Measurements from ENCODE around the gene SLC24A3. TPM values are rescaled to one million over a fixed set of nuclear protein-coding genes. Genes with fewer than 3 reads are reported as not detected.
A peak's percentile ranks its signal among the peaks of the same experiment; 100 is the strongest.

Gene SLC24A3
- total and polyA plus RNA-seq, 2 of the 13 experiments (the other 11 are each of a cell fraction or from before 2014, with no cell fraction given): not detected

DNA sequence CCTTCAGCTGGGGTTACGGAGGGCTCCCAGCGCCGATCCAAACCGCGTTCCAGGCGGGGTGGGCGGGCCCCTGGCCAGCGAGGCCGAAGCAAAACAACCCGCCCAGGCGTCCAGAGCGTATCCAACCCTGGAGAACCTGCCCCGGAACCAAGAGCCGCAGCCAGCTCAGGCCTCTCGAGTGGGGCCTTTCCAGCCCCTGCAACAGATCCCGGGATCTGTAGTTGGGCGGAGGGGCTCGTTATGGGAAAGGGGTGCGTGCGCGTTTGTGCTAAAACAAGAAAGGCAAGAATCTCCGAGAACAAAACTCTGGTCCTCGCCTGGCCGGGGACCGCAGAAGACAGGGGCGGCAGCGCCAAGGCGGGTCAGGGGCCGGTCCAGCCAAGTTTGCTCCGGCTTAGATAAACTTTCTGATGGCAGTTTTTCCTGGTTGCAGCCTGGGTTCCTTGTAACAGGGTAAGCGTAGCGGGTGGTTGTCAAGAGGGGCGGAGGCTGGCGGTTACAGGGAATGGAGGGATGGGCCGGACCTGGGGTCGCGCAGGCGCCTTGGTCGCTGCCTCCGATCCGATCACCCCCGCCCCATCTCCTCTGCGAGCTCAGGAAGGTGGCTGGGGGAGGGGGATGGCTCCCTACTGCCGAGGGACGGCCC lies 545.2 kb downstream of the SLC24A3 start (continued):
- no peak for TF ChIP-seq CEBPG (CRISPR knock-in tag; IDR thresholded peaks at IDR 0.05)
- no peak for TF ChIP-seq GTF3A (CRISPR knock-in tag; conservative IDR thresholded peaks at IDR 0.05)
- TF ChIP-seq AGO2 (optimal IDR thresholded peaks at IDR 0.05; ENCODE audit: low read depth, low read length): peak; percentile 63
- TF ChIP-seq ZFP37 (CRISPR knock-in tag; IDR thresholded peaks at IDR 0.05; ENCODE audit: borderline replicate concordance): no peak; the same call in 1 of the 2 replicates
- no peak for TF ChIP-seq KDM6A (CRISPR knock-in tag; IDR thresholded peaks at IDR 0.05; ENCODE audit: low read depth)
- no peak; the same call in 1 of the 2 replicates for TF ChIP-seq IRX3 (CRISPR knock-in tag; IDR thresholded peaks at IDR 0.05; ENCODE audit: borderline replicate concordance, low read depth)
- TF ChIP-seq ZNF616 (CRISPR knock-in tag; IDR thresholded peaks at IDR 0.05; ENCODE audit: low read depth): peak; percentile 23; the same call in 1 of the 2 replicates
- TF ChIP-seq PHB2 (IDR thresholded peaks at IDR 0.05; ENCODE audit: partially characterized antibody): no peak
- TF ChIP-seq ZNF276 (CRISPR knock-in tag; IDR thresholded peaks at IDR 0.05; ENCODE audit: low read depth): no peak
- TF ChIP-seq, protein P1, sequence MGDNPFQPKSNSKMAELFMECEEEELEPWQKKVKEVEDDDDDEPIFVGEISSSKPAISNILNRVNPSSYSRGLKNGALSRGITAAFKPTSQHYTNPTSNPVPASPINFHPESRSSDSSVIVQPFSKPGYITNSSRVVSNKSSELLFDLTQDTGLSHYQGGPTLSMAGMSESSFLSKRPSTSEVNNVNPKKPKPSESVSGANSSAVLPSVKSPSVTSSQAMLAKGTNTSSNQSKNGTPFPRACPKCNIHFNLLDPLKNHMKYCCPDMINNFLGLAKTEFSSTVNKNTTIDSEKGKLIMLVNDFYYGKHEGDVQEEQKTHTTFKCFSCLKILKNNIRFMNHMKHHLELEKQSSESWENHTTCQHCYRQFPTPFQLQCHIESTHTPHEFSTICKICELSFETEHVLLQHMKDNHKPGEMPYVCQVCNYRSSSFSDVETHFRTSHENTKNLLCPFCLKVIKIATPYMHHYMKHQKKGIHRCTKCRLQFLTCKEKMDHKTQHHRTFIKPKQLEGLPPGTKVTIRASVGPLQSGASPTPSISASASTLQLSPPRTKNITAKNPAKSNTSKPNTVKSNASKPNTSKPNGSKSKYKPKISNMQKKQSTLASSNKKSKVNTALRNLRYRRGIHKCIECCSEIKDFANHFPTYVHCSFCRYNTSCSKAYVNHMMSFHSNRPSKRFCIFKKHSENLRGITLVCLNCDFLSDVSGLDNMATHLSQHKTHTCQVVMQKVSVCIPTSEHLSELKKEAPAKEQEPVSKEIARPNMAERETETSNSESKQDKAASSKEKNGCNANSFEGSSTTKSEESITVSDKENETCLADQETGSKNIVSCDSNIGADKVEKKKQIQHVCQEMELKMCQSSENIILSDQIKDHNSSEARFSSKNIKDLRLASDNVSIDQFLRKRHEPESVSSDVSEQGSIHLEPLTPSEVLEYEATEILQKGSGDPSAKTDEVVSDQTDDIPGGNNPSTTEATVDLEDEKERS (CRISPR knock-in tag; IDR thresholded peaks at IDR 0.05): peak; percentile 64
- TF ChIP-seq CENPT (CRISPR knock-in tag; IDR thresholded peaks at IDR 0.05; ENCODE audit: low read depth): no peak; the same call in 1 of the 2 replicates
- no peak; the same call in 1 of the 2 replicates for TF ChIP-seq GATA4 (IDR thresholded peaks at IDR 0.05; ENCODE audit: borderline replicate concordance, low read depth)
- TF ChIP-seq MIER3 (CRISPR knock-in tag; IDR thresholded peaks at IDR 0.05; ENCODE audit: borderline replicate concordance): no peak
- TF ChIP-seq, protein P2, sequence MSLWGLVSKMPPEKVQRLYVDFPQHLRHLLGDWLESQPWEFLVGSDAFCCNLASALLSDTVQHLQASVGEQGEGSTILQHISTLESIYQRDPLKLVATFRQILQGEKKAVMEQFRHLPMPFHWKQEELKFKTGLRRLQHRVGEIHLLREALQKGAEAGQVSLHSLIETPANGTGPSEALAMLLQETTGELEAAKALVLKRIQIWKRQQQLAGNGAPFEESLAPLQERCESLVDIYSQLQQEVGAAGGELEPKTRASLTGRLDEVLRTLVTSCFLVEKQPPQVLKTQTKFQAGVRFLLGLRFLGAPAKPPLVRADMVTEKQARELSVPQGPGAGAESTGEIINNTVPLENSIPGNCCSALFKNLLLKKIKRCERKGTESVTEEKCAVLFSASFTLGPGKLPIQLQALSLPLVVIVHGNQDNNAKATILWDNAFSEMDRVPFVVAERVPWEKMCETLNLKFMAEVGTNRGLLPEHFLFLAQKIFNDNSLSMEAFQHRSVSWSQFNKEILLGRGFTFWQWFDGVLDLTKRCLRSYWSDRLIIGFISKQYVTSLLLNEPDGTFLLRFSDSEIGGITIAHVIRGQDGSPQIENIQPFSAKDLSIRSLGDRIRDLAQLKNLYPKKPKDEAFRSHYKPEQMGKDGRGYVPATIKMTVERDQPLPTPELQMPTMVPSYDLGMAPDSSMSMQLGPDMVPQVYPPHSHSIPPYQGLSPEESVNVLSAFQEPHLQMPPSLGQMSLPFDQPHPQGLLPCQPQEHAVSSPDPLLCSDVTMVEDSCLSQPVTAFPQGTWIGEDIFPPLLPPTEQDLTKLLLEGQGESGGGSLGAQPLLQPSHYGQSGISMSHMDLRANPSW (CRISPR knock-in tag; IDR thresholded peaks at IDR 0.05; ENCODE audit: borderline replicate concordance): no peak
- no peak for TF ChIP-seq IKZF1 (IDR thresholded peaks at IDR 0.05)
- TF ChIP-seq RFXAP (CRISPR knock-in tag; IDR thresholded peaks at IDR 0.05; ENCODE audit: borderline replicate concordance): 0 out of 2 replicates have a peak, but pooled peaks have one; percentile 49
- TF ChIP-seq, protein P3, sequence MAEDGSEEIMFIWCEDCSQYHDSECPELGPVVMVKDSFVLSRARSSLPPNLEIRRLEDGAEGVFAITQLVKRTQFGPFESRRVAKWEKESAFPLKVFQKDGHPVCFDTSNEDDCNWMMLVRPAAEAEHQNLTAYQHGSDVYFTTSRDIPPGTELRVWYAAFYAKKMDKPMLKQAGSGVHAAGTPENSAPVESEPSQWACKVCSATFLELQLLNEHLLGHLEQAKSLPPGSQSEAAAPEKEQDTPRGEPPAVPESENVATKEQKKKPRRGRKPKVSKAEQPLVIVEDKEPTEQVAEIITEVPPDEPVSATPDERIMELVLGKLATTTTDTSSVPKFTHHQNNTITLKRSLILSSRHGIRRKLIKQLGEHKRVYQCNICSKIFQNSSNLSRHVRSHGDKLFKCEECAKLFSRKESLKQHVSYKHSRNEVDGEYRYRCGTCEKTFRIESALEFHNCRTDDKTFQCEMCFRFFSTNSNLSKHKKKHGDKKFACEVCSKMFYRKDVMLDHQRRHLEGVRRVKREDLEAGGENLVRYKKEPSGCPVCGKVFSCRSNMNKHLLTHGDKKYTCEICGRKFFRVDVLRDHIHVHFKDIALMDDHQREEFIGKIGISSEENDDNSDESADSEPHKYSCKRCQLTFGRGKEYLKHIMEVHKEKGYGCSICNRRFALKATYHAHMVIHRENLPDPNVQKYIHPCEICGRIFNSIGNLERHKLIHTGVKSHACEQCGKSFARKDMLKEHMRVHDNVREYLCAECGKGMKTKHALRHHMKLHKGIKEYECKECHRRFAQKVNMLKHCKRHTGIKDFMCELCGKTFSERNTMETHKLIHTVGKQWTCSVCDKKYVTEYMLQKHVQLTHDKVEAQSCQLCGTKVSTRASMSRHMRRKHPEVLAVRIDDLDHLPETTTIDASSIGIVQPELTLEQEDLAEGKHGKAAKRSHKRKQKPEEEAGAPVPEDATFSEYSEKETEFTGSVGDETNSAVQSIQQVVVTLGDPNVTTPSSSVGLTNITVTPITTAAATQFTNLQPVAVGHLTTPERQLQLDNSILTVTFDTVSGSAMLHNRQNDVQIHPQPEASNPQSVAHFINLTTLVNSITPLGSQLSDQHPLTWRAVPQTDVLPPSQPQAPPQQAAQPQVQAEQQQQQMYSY (CRISPR knock-in tag; IDR thresholded peaks at IDR 0.05): no peak
- TF ChIP-seq MAFG (CRISPR knock-in tag; IDR thresholded peaks at IDR 0.05): no peak
- peak; percentile 43; the same call in 1 of the 2 replicates for TF ChIP-seq POLR2G (IDR thresholded peaks at IDR 0.05; ENCODE audit: low read depth, low read length)
